Measurements from ENCODE around the gene IAH1. TPM values are rescaled to one million over a fixed set of nuclear protein-coding genes. Genes with fewer than 3 reads are reported as not detected.

IAH1 gene
- total RNA-seq (2022; extraction: Qiagen RNA extraction; ENCODE audit: low read depth), result 87.7 to 104 TPM (median 103 TPM) in 5 replicates

GRCh38 chr2:9474361-9475057, at the start of gene IAH1:
Gene IAH1, plus strand, starts transcription at chr2:9474551. Its CDS starts 16 bp downstream, at chr2:9474567.

Other genes with a start within 250 kb of the IAH1 start
- gene ITGB1BP1, start 51.0 kb upstream of the IAH1 start, total RNA-seq (2022; extraction: Qiagen RNA extraction; ENCODE audit: low read depth), result 151 to 262 TPM (median 161 TPM) in 5 replicates
- gene CPSF3, start 50.9 kb upstream of the IAH1 start, total RNA-seq (2022; extraction: Qiagen RNA extraction; ENCODE audit: low read depth), result 49.5 to 69.6 TPM (median 52.4 TPM) in 5 replicates
- gene ADAM17, start 81.3 kb downstream of the IAH1 start, total RNA-seq (2022; extraction: Qiagen RNA extraction; ENCODE audit: low read depth), result 21.6 to 37.3 TPM (median 29.0 TPM) in 5 replicates
- 660 to 1,158 TPM (median 782 TPM) in 5 replicates for gene YWHAQ, start 156.4 kb downstream of the IAH1 start, total RNA-seq (2022; extraction: Qiagen RNA extraction; ENCODE audit: low read depth)